Keratinocyte (primary cell): ENCODE data around the gene GJA4. TPM values are rescaled to one million over a fixed set of nuclear protein-coding genes. Genes with fewer than 3 reads are reported as not detected.
"Not testable (repeated sequence)": the region's sequence is repeated elsewhere in the genome, so short reads cannot be mapped to it uniquely, and the experiment has no call there.

ENCODE experiments used
- DNase-seq: peaks from one replicate; pipeline ENCODE4 v3.0.0-alpha.2; 2011; ENCODE audit warnings: low read depth, missing footprints, low spot score
- FAIRE-seq: peaks from 2 replicates; lab custom pipeline; 2011; peaks lifted over from hg19 to GRCh38; lab: Jason Lieb, UNC
- H2AFZ ChIP-seq: 2 replicates; pipeline ENCODE4 v1.6.0; 2012; ENCODE audit warnings: low read length, control low read depth, inconsistent platforms; ENCODE audit not compliant: control insufficient read depth
- H3K27ac ChIP-seq: 2 replicates; pipeline ENCODE4 v1.5.1; 2011; ENCODE audit warnings: low read length; ENCODE audit not compliant: control insufficient read depth, insufficient read depth
- H3K27me3 ChIP-seq: 3 replicates; pipeline ENCODE4 v1.6.0; 2011; ENCODE audit warnings: low read length; ENCODE audit not compliant: control insufficient read depth, insufficient read depth; ENCODE audit errors: extremely low read depth
- H3K36me3 ChIP-seq, 2 experiments: 2 replicates in 1 of 2; 3 replicates in 1 of 2; pipeline ENCODE4 v1.5.1; 2011; ENCODE audit warnings: low read length in 2 of 2, mild to moderate bottlenecking in 1 of 2; ENCODE audit not compliant: control insufficient read depth in 2 of 2, insufficient read depth in 2 of 2; ENCODE audit errors: extremely low read depth in 1 of 2
- H3K4me1 ChIP-seq: 3 replicates; pipeline ENCODE4 v1.5.1; 2011; ENCODE audit warnings: low read length; ENCODE audit not compliant: control insufficient read depth, insufficient read depth; ENCODE audit errors: extremely low read depth
- H3K4me2 ChIP-seq: 3 replicates; pipeline ENCODE4 v1.6.0; 2011; ENCODE audit warnings: low read depth, low read length; ENCODE audit not compliant: control insufficient read depth, insufficient read depth; ENCODE audit errors: extremely low read depth
- H3K4me3 ChIP-seq, 3 experiments: fragments of 200-600 bp in 1 of 3; sonication (generic) in 1 of 3; 2 replicates in 2 of 3; 3 replicates in 1 of 3; pipeline ENCODE4 v1.5.1; 2011 to 2016; ENCODE audit warnings: low read length in 3 of 3, mild to moderate bottlenecking in 3 of 3, control low read depth in 2 of 3, inconsistent platforms in 1 of 3, low read depth in 1 of 3, mixed read lengths in 1 of 3, mixed run types in 1 of 3, moderate library complexity in 1 of 3; ENCODE audit not compliant: control insufficient read depth in 2 of 3, insufficient read depth in 2 of 3; ENCODE audit errors: extremely low read depth in 1 of 3
- H3K79me2 ChIP-seq: 2 replicates; pipeline ENCODE4 v1.6.0; 2012; ENCODE audit warnings: low read length; ENCODE audit not compliant: control insufficient read depth, insufficient read depth
- H3K9ac ChIP-seq: 3 replicates; pipeline ENCODE4 v1.6.0; 2011; ENCODE audit warnings: low read length; ENCODE audit not compliant: control insufficient read depth, insufficient read depth; ENCODE audit errors: extremely low read depth
- H3K9me1 ChIP-seq: 3 replicates; pipeline ENCODE4 v1.6.0; 2011; ENCODE audit warnings: low read length; ENCODE audit not compliant: control insufficient read depth, insufficient read depth; ENCODE audit errors: extremely low read depth
- H3K9me3 ChIP-seq: 2 replicates; pipeline ENCODE4 v1.5.1; 2012; ENCODE audit warnings: low read depth, low read length; ENCODE audit not compliant: control insufficient read depth
- H4K20me1 ChIP-seq: 3 replicates; pipeline ENCODE4 v1.6.0; 2011; ENCODE audit warnings: low read length; ENCODE audit not compliant: control insufficient read depth, insufficient read depth; ENCODE audit errors: extremely low read depth
- EZH2 ChIP-seq: IDR thresholded peaks from one replicate; pipeline ENCODE4 v1.6.1; 2012; ENCODE audit warnings: inconsistent platforms, mild to moderate bottlenecking, low read length, moderate library complexity
- dilution Hi-C: fragments of 300-500 bp; cut with MboI; formaldehyde crosslinking; loops from one replicate; pipeline ENCODE4 v1.7.0; 2020; ENCODE audit warnings: low sequenced_read_pairs; ENCODE audit not compliant: extremely low pct_ligation_motif_present
- polyA plus RNA-seq, 5 experiments: library from polyadenylated mRNA; depleted of rRNA in 3 of 5; stranded (reverse) in 3 of 5; stranded (forward) in 1 of 5; unstranded in 1 of 5; fragments of >200 nt; gene quantifications; 1 replicate in 1 of 5; 2 replicates in 3 of 5; 3 replicates in 1 of 5; pipeline versions ENCODE4 v1.2.1 to v1.2.3, GENCODE V29; 2011 to 2012; ENCODE audit warnings: missing spikeins in 2 of 5, low read depth in 1 of 5, low replicate concordance in 1 of 5
- TF ChIP-seq, protein P1 (sequence below), 3 experiments: IDR thresholded peaks in 1 of 3; conservative IDR thresholded peaks in 1 of 3; optimal IDR thresholded peaks in 1 of 3; 2 replicates in 2 of 3; 3 replicates in 1 of 3; pipeline versions ENCODE3 to v1.5.1; 2011; ENCODE audit warnings: low read length in 3 of 3, mild to moderate bottlenecking in 3 of 3, moderate library complexity in 2 of 3, control low read depth in 1 of 3, inconsistent platforms in 1 of 3; ENCODE audit not compliant: insufficient read depth in 2 of 3; ENCODE audit errors: extremely low read depth in 1 of 3

Gene GJA4
- polyA plus RNA-seq, 1 donor (not counting 4 experiments of a cell fraction or from before 2014, with no cell fraction given), result not detected

DNA sequence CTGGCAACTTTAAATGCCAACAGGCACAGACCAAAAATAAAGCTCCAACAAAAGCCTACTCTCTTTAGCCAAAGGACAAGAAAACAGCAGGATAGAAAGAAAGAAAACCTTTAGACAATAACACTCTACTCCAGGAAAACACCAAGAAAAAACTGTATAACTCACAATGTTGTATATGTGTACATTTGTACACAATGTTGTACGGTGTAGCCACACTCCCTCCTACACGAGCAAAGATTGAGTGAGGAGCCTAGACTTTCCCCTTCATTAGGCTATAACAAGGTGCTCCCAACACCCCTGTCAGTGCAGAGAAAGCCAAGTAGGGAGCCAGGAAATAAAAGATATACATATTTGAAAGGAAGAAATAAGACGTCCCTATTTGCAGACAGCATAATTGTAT lies 24.0 kb downstream of the GJA4 start:
- H3K9me1 ChIP-seq, result no peaks in the 10 kb centered on the region
- no peak for DNase-seq
- H3K9me3 ChIP-seq, result no peaks in the 10 kb centered on the region
- no peak overlapping the region for H3K27ac ChIP-seq
- no peak for TF ChIP-seq EZH2
- TF ChIP-seq, protein P1, sequence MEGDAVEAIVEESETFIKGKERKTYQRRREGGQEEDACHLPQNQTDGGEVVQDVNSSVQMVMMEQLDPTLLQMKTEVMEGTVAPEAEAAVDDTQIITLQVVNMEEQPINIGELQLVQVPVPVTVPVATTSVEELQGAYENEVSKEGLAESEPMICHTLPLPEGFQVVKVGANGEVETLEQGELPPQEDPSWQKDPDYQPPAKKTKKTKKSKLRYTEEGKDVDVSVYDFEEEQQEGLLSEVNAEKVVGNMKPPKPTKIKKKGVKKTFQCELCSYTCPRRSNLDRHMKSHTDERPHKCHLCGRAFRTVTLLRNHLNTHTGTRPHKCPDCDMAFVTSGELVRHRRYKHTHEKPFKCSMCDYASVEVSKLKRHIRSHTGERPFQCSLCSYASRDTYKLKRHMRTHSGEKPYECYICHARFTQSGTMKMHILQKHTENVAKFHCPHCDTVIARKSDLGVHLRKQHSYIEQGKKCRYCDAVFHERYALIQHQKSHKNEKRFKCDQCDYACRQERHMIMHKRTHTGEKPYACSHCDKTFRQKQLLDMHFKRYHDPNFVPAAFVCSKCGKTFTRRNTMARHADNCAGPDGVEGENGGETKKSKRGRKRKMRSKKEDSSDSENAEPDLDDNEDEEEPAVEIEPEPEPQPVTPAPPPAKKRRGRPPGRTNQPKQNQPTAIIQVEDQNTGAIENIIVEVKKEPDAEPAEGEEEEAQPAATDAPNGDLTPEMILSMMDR (optimal IDR thresholded peaks at IDR 0.05 in 1 of 3, IDR thresholded peaks at IDR 0.05 in 1 of 3, conservative IDR thresholded peaks at IDR 0.05 in 1 of 3; ENCODE audit: extremely low read depth in 1 of 3, insufficient read depth in 2 of 3, low read length in 3 of 3), result no peak
- no peaks in the 10 kb centered on the region for H3K27me3 ChIP-seq
- H3K4me3 ChIP-seq, result no peak overlapping the region
- no peak overlapping the region for H3K4me2 ChIP-seq
- H3K9ac ChIP-seq, result no peak overlapping the region
- no peak for FAIRE-seq
- H3K4me1 ChIP-seq, result no peaks in the 10 kb centered on the region
- no peaks in the 10 kb centered on the region for H3K36me3 ChIP-seq
- dilution Hi-C loops, result no loop called here
- H3K79me2 ChIP-seq, result no peaks in the 10 kb centered on the region
- no peaks in the 10 kb centered on the region for H4K20me1 ChIP-seq
- no peak overlapping the region for H2AFZ ChIP-seq

DNA sequence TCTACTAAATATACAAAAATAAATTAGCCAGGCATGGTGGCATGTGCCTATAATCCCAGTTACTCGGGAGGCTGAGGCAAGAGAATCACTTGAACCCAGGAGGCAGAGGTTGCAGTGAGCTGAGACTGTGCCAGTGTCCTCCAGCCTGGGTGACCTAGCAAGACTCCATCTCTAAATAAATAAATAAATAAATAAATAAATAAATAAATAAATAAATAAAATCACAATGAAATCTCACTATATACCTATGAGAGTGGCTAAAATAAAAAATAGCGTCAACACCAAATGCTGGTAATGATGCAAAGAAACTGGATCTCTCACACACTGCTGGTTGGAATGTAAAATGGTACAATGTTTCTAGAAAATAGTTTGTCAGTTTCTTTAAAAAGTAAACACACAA lies 26.1 kb downstream of the GJA4 start:
- H3K27me3 ChIP-seq, H3K79me2 ChIP-seq, H3K9me1 ChIP-seq, H2AFZ ChIP-seq, H3K4me3 ChIP-seq, dilution Hi-C loops, H3K36me3 ChIP-seq, H3K4me1 ChIP-seq, H3K9me3 ChIP-seq, H3K27ac ChIP-seq, H4K20me1 ChIP-seq, DNase-seq, FAIRE-seq, H3K9ac ChIP-seq, H3K4me2 ChIP-seq: not testable (repeated sequence)

DNA sequence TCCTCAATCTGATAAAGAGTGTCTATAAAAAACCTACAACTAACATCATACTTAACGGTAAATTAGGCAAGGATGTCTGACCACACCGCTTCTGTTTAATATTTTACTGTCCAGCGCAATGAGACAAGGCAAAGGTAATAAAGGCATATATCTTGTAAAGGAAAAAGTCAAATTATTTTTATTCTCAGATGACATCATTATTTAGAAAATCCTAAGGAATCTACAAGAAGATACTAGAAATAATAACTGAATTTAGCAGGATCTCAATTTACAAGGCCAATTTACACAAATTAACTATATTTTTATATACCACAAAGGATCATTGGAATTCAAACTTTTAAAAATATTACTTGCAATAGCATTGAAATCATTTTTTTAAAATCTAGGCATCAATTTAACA lies 29.4 kb downstream of the GJA4 start:
- DNase-seq, result no peak
- TF ChIP-seq EZH2, result no peak
- TF ChIP-seq, protein P1 (optimal IDR thresholded peaks at IDR 0.05 in 1 of 3, IDR thresholded peaks at IDR 0.05 in 1 of 3, conservative IDR thresholded peaks at IDR 0.05 in 1 of 3; ENCODE audit: extremely low read depth in 1 of 3, insufficient read depth in 2 of 3, low read length in 3 of 3), result no peak
- Histone ChIP-seq H4K20me1 (no peaks in the 10 kb centered on the region), H3K27ac (no peak overlapping the region), H3K4me1 (no peaks in the 10 kb centered on the region), H3K9me1 (no peaks in the 10 kb centered on the region), H3K4me2 (no peak overlapping the region), H3K27me3 (no peaks in the 10 kb centered on the region), H3K36me3 (no peaks in the 10 kb centered on the region), H3K9ac (no peak overlapping the region), H3K79me2 (no peaks in the 10 kb centered on the region), H3K9me3 (no peaks in the 10 kb centered on the region), H2AFZ (no peak overlapping the region), H3K4me3 (no peak overlapping the region)
- dilution Hi-C loops, result no loop called here
- no peak for FAIRE-seq
